Endothelial cell of umbilical vein (primary cell): Measurements from ENCODE around the gene MPZL2.

Experiments
- CTCF ChIP-seq, 2 donors: IDR thresholded peaks; 1 replicate in 1 of 2; 2 replicates in 1 of 2; pipeline ENCODE4 v1.5.1; 2011; ENCODE audit warnings: low read length in 2 of 2, mild to moderate bottlenecking in 2 of 2, moderate library complexity in 2 of 2, control low read depth in 1 of 2, inconsistent platforms in 1 of 2, low read depth in 1 of 2; ENCODE audit not compliant: insufficient read depth in 1 of 2; ENCODE audit errors: extremely low read depth in 1 of 2
- EZH2 ChIP-seq: IDR thresholded peaks from 2 replicates; pipeline ENCODE4 v1.6.1; 2012; ENCODE audit warnings: borderline replicate concordance, low read depth, mild to moderate bottlenecking, moderate library complexity, low read length, inconsistent platforms; ENCODE audit not compliant: severe bottlenecking
- MYC ChIP-seq: IDR thresholded peaks from one replicate; pipeline ENCODE4 v1.6.1; 2011; ENCODE audit warnings: mild to moderate bottlenecking, low read depth, low read length
- POLR2A ChIP-seq: IDR thresholded peaks from 2 replicates; pipeline ENCODE4 v1.6.1; 2012; ENCODE audit warnings: low read depth, mild to moderate bottlenecking, control low read depth, low read length

DNA sequence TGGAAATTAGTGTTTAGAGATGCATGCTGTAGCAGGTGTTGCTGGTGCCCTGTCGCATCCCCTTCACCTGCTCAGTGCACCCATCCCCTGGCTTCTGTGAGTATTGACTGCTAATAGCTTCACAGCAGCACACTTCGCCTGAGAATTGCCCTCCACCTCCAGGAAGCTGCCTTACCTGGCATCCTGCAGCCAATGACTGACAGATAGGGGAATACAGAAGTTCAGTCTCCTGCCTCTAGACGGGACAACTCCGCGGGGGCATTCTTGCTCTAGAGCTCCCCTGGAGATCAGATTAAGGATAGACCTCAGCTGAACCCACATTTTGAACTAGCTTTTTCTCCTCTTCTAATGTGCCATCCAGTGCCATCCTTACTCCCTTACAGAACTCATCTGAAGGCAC lies 31.1 kb upstream of the MPZL2 start:
- TF ChIP-seq POLR2A (no peak), CTCF (IDR thresholded peaks at IDR 0.05; ENCODE audit: extremely low read depth in 1 of 2, insufficient read depth in 1 of 2, low read depth in 1 of 2, low read length in 2 of 2) (no peak), MYC (no peak), EZH2 (no peak)
